Measurements from ENCODE around the gene MFNG. TPM values are rescaled to one million over a fixed set of nuclear protein-coding genes. Genes with fewer than 3 reads are reported as not detected.
A peak's percentile ranks its signal among the peaks of the same experiment; 100 is the strongest.

The MFNG gene
- total and polyA plus RNA-seq, 8 donors = 1.5 to 10.5 (median 4.4) TPM

- FAIRE-seq (no peak), ATAC-seq (peak in 3 of 4 donors; percentile 26 to 33 (median 32)), DNase-seq (no peak)
- intact Hi-C loops (cut with DNase I) = loop anchor here in 1 of 3 donors (5.0 kb wide), 1 partner anchor 109 kb away; no protein-coding TSS in a partner anchor
- WGBS, 2 donors = 14% methylated on average over 43 of the region's 43 CpGs
- Histone ChIP-seq H3K27me3 (peaks cover 0 to 23% (median 0%) of the 10 kb centered on the region in 4 donors), H3K27ac (no peak overlapping the region), H3K36me3 (no peaks in the 10 kb centered on the region), H3K4me1 (no peaks in the 10 kb centered on the region), H3K9me3 (no peaks in the 10 kb centered on the region), H3K4me3 (no peak overlapping the region)
- TF ChIP-seq CTCF (IDR thresholded peaks at IDR 0.05) = no peak
These were observed 60.1 kb downstream of the MFNG start for GRCh38 chr22:37425800-37426705.

- peaks cover 0 to 29% (median 0%) of the 10 kb centered on the region in 4 donors for H3K27me3 ChIP-seq
- H3K4me3 ChIP-seq = no peak overlapping the region
- TF ChIP-seq CTCF (IDR thresholded peaks at IDR 0.05) = no peak
- no peaks in the 10 kb centered on the region for H3K9me3 ChIP-seq
- FAIRE-seq (no peak), ATAC-seq (no peak), DNase-seq (no peak)
- 75 to 81% methylated on average over 11 of the region's 11 CpGs for WGBS, 2 donors
- no peaks in the 10 kb centered on the region for H3K4me1 ChIP-seq
- H3K36me3 ChIP-seq = no peaks in the 10 kb centered on the region
- intact Hi-C loops (cut with DNase I) = loop anchor here in 1 of 3 donors (5.0 kb wide), 1 partner anchor 108 kb away; no protein-coding TSS in a partner anchor
- no peak overlapping the region for H3K27ac ChIP-seq
These were observed 60.8 kb downstream of the MFNG start for GRCh38 chr22:37425369-37425768.

- Histone ChIP-seq H3K27me3 (peaks cover 0 to 23% (median 0%) of the 10 kb centered on the region in 4 donors), H3K4me1 (no peaks in the 10 kb centered on the region), H3K36me3 (no peaks in the 10 kb centered on the region), H3K4me3 (no peak overlapping the region), H3K9me3 (no peaks in the 10 kb centered on the region), H3K27ac (no peak overlapping the region)
- intact Hi-C loops (cut with DNase I) = no loop called here
- ATAC-seq (no peak), DNase-seq (no peak), FAIRE-seq (no peak)
- WGBS, 2 donors = 74 to 94% methylated on average over 8 of the region's 8 CpGs
- TF ChIP-seq CTCF (IDR thresholded peaks at IDR 0.05) = no peak
These were observed 62.9 kb downstream of the MFNG start for GRCh38 chr22:37423283-37423682.

- TF ChIP-seq CTCF (IDR thresholded peaks at IDR 0.05) = no peak
- H3K27ac ChIP-seq = no peak overlapping the region
- FAIRE-seq (no peak), ATAC-seq (no peak), DNase-seq (no peak)
- no peaks in the 10 kb centered on the region for H3K9me3 ChIP-seq
- WGBS, 2 donors = 67 to 77% methylated on average over 9 of the region's 9 CpGs
- intact Hi-C loops (cut with DNase I) = no loop called here
- H3K4me1 ChIP-seq = no peaks in the 10 kb centered on the region
- no peaks in the 10 kb centered on the region for H3K36me3 ChIP-seq
- no peak overlapping the region for H3K4me3 ChIP-seq
- H3K27me3 ChIP-seq = peaks cover 0 to 17% (median 0%) of the 10 kb centered on the region in 4 donors
These were observed 64.7 kb downstream of the MFNG start for GRCh38 chr22:37421468-37421877.

All from pancreas (tissue), 10 donors.